Measurements from ENCODE around the gene MAD1L1.

- TF ChIP-seq ELF1 (IDR thresholded peaks at IDR 0.05; ENCODE audit: borderline replicate concordance, low read depth) (no peak), CTCF (IDR thresholded peaks at IDR 0.05 in 2 of 3, conservative IDR thresholded peaks at IDR 0.05 in 1 of 3; ENCODE audit: borderline replicate concordance in 1 of 3, insufficient read depth in 1 of 3, low read depth in 2 of 3, low read length in 2 of 3) (no peak), EGR1 (IDR thresholded peaks at IDR 0.05; ENCODE audit: low read depth) (no peak), EZH2 (IDR thresholded peaks at IDR 0.05) (no peak), MAX (IDR thresholded peaks at IDR 0.05) (no peak), POLR2A (IDR thresholded peaks at IDR 0.05; ENCODE audit: borderline replicate concordance, extremely low read depth, insufficient read depth, insufficient read length) (no peak), EZH2phosphoT487 (IDR thresholded peaks at IDR 0.05; ENCODE audit: borderline replicate concordance) (no peak), JUND (IDR thresholded peaks at IDR 0.05) (no peak), ZNF274 (IDR thresholded peaks at IDR 0.05; ENCODE audit: low read depth, low read length) (no peak)
Observed at GRCh38 chr7:2005786-2006185, 227.0 kb downstream of the MAD1L1 start.
